Astrocyte (in vitro differentiated cells and primary cell): ENCODE data around the gene TOMM22. TPM values are rescaled to one million over a fixed set of nuclear protein-coding genes. Genes with fewer than 3 reads are reported as not detected.

ENCODE experiments used
- DNase-seq: peaks from one replicate; pipeline ENCODE4 v3.0.0-alpha.2; 2010; ENCODE audit warnings: low read depth
- FAIRE-seq: peaks from 2 replicates; lab custom pipeline; 2011; peaks lifted over from hg19 to GRCh38; lab: Jason Lieb, UNC
- H2AFZ ChIP-seq: 2 replicates; pipeline ENCODE4 v1.6.0; 2012; ENCODE audit warnings: low read depth, low read length, inconsistent platforms
- H3K27ac ChIP-seq: 2 replicates; pipeline ENCODE4 v1.5.1; 2011; ENCODE audit warnings: low read depth, low read length, inconsistent platforms
- H3K27me3 ChIP-seq: 2 replicates; pipeline ENCODE4 v1.6.0; 2011; ENCODE audit warnings: low read length, inconsistent platforms; ENCODE audit not compliant: insufficient read depth
- H3K36me3 ChIP-seq: 2 replicates; pipeline ENCODE4 v1.5.1; 2011; ENCODE audit warnings: low read length, inconsistent platforms; ENCODE audit not compliant: insufficient read depth
- H3K4me1 ChIP-seq: 2 replicates; pipeline ENCODE4 v1.5.1; 2011; ENCODE audit warnings: low read length, inconsistent platforms; ENCODE audit not compliant: insufficient read depth
- H3K4me2 ChIP-seq: 2 replicates; pipeline ENCODE4 v1.6.0; 2012; ENCODE audit warnings: low read length, inconsistent platforms
- H3K4me3 ChIP-seq: 2 replicates; pipeline ENCODE4 v1.5.1; 2011; ENCODE audit warnings: low read depth, mild to moderate bottlenecking, low read length, inconsistent platforms; ENCODE audit not compliant: insufficient read depth
- H3K79me2 ChIP-seq: 2 replicates; pipeline ENCODE4 v1.6.0; 2012; ENCODE audit warnings: mild to moderate bottlenecking, low read length, inconsistent platforms; ENCODE audit not compliant: insufficient read depth
- H3K9ac ChIP-seq: 2 replicates; pipeline ENCODE4 v1.6.0; 2012; ENCODE audit warnings: mild to moderate bottlenecking, low read length, inconsistent platforms
- H3K9me3 ChIP-seq: 2 replicates; pipeline ENCODE4 v1.5.1; 2012; ENCODE audit warnings: low read depth, mild to moderate bottlenecking, low read length, inconsistent platforms; ENCODE audit not compliant: insufficient read depth
- H4K20me1 ChIP-seq: 2 replicates; pipeline ENCODE4 v1.6.0; 2012; ENCODE audit warnings: low read length, inconsistent platforms; ENCODE audit not compliant: insufficient read depth
- H3K27ac Mint-ChIP-seq: one replicate; pipeline ENCODE4 v1.8.0; 2021; ENCODE audit warnings: mild to moderate bottlenecking, mixed read lengths; ENCODE audit not compliant: unreplicated experiment
- H3K27me3 Mint-ChIP-seq: one replicate; pipeline ENCODE4 v1.8.0; 2021; ENCODE audit warnings: low read depth, mixed read lengths; ENCODE audit not compliant: unreplicated experiment
- H3K36me3 Mint-ChIP-seq: one replicate; pipeline ENCODE4 v1.8.0; 2021; ENCODE audit warnings: low read depth, mixed read lengths; ENCODE audit not compliant: unreplicated experiment
- H3K4me1 Mint-ChIP-seq: one replicate; pipeline ENCODE4 v1.8.0; 2021; ENCODE audit warnings: low read depth, mixed read lengths; ENCODE audit not compliant: unreplicated experiment
- H3K4me3 Mint-ChIP-seq: one replicate; pipeline ENCODE4 v1.8.0; 2021; ENCODE audit warnings: mild to moderate bottlenecking, moderate library complexity, mixed read lengths; ENCODE audit not compliant: unreplicated experiment
- H3K9me3 Mint-ChIP-seq: one replicate; pipeline ENCODE4 v1.8.0; 2021; ENCODE audit warnings: mild to moderate bottlenecking, mixed read lengths; ENCODE audit not compliant: unreplicated experiment
- EZH2 ChIP-seq: IDR thresholded peaks from 2 replicates; pipeline ENCODE4 v1.6.1; 2012; ENCODE audit warnings: mild to moderate bottlenecking, low read length, inconsistent platforms; ENCODE audit not compliant: insufficient read depth
- total RNA-seq: library from RNA; stranded (reverse); gene quantifications from 2 replicates; pipeline ENCODE4 v1.2.1, GENCODE V29; 2021
- TF ChIP-seq, protein P1 (sequence below): IDR thresholded peaks from 2 replicates; pipeline ENCODE4 v1.5.1; 2011; ENCODE audit warnings: low read depth, mild to moderate bottlenecking, inconsistent platforms, low read length, moderate library complexity; ENCODE audit not compliant: insufficient read depth

TOMM22 gene
- total RNA-seq, 1 donor from 2014 or later = 77.8 TPM

DNA sequence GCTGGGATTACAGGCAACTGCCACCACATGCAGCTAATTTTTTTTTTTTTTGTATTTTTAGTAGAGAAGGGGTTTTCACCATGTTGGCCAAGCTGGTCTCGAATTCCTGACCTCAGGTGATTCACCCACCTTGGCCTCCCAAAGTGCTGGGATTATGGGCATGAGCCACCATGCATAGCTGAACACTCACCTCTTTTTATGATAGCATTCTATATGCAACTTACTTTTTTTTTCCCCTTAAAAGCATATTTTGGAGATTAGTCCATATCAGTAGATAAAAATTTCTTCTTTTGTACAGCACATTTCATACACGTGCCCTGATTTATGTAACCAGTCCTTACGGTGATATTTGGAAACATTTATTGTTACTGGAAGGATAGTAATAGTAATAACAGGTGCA lies 38.6 kb downstream of the TOMM22 start:
- peaks cover 60% of the 10 kb centered on the region for H4K20me1 ChIP-seq
- TF ChIP-seq EZH2 = no peak
- TF ChIP-seq, protein P1, sequence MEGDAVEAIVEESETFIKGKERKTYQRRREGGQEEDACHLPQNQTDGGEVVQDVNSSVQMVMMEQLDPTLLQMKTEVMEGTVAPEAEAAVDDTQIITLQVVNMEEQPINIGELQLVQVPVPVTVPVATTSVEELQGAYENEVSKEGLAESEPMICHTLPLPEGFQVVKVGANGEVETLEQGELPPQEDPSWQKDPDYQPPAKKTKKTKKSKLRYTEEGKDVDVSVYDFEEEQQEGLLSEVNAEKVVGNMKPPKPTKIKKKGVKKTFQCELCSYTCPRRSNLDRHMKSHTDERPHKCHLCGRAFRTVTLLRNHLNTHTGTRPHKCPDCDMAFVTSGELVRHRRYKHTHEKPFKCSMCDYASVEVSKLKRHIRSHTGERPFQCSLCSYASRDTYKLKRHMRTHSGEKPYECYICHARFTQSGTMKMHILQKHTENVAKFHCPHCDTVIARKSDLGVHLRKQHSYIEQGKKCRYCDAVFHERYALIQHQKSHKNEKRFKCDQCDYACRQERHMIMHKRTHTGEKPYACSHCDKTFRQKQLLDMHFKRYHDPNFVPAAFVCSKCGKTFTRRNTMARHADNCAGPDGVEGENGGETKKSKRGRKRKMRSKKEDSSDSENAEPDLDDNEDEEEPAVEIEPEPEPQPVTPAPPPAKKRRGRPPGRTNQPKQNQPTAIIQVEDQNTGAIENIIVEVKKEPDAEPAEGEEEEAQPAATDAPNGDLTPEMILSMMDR = no peak
- H3K79me2 ChIP-seq = peaks cover 21% of the 10 kb centered on the region
- H3K9ac ChIP-seq = no peak overlapping the region
- H3K27me3 ChIP-seq = no peaks in the 10 kb centered on the region
- H3K27ac ChIP-seq = no peak overlapping the region
- no peaks in the 10 kb centered on the region for H3K9me3 Mint-ChIP-seq
- DNase-seq (no peak), FAIRE-seq (no peak)
- no peak overlapping the region for H3K4me3 Mint-ChIP-seq
- H3K4me1 ChIP-seq = peaks cover 17% of the 10 kb centered on the region
- H3K4me2 ChIP-seq = no peak overlapping the region
- no peak overlapping the region for H3K4me3 ChIP-seq
- no peak overlapping the region for H3K27ac Mint-ChIP-seq
- H3K27me3 Mint-ChIP-seq = no peaks in the 10 kb centered on the region
- H3K36me3 Mint-ChIP-seq = peaks cover 37% of the 10 kb centered on the region
- peaks cover 36% of the 10 kb centered on the region for H3K36me3 ChIP-seq
- peaks cover 12% of the 10 kb centered on the region for H3K4me1 Mint-ChIP-seq
- H3K9me3 ChIP-seq = no peaks in the 10 kb centered on the region
- no peak overlapping the region for H2AFZ ChIP-seq

DNA sequence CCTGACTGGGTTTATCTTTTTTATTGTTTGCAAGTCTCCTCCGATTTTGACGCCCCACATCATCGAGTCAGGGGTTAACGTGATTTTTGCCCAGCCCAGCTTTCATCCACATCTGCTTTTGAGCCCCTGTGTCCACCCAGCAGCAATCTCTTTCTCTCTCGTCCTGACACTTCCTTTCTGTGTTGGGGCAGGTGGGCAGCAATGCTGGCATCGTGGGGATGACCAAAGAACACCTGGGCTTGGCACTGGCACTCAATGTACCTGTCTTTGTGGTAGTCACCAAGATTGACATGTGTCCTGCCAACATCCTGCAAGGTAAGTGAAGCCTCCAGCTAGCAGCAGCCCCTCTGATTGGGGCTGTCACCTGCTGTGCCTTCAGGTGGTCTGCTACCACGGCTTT lies 39.8 kb downstream of the TOMM22 start:
- Mint-ChIP-seq H3K4me3 (no peak overlapping the region), H3K4me1 (peaks cover 11% of the 10 kb centered on the region), H3K36me3 (peaks cover 41% of the 10 kb centered on the region), H3K9me3 (no peaks in the 10 kb centered on the region), H3K27me3 (no peaks in the 10 kb centered on the region), H3K27ac (no peak overlapping the region)
- Histone ChIP-seq H3K4me2 (no peak overlapping the region), H3K79me2 (peaks cover 11% of the 10 kb centered on the region), H3K4me3 (no peak overlapping the region), H3K36me3 (peaks cover 44% of the 10 kb centered on the region), H3K27ac (no peak overlapping the region), H4K20me1 (peaks cover 53% of the 10 kb centered on the region), H2AFZ (no peak overlapping the region), H3K9me3 (no peaks in the 10 kb centered on the region), H3K9ac (no peak overlapping the region), H3K27me3 (no peaks in the 10 kb centered on the region), H3K4me1 (peaks cover 17% of the 10 kb centered on the region)
- TF ChIP-seq EZH2 = no peak
- TF ChIP-seq, protein P1 = no peak
- FAIRE-seq = no peak
- DNase-seq = no peak

DNA sequence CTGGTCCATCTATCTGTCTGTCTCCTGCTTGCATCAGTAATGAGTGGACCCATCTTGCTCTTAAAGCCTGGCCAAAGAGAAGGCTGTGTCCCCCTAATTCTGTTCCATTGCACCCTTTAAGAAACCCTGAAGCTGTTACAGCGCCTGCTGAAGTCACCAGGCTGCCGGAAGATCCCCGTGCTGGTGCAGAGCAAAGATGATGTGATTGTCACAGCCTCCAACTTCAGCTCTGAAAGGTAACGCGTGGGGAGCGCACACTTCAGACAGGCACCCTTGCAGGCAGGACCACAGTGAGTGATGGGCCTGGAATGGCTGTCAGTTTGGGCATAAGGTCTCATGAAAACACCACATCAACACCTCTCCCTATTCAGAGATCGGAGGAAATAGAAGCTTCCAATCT lies 42.4 kb downstream of the TOMM22 start:
- no peaks in the 10 kb centered on the region for H3K27me3 ChIP-seq
- Mint-ChIP-seq H3K27ac (no peak overlapping the region), H3K27me3 (no peaks in the 10 kb centered on the region), H3K36me3 (peaks cover 38% of the 10 kb centered on the region), H3K4me3 (no peak overlapping the region), H3K9me3 (no peaks in the 10 kb centered on the region), H3K4me1 (no peaks in the 10 kb centered on the region)
- peaks cover 5% of the 10 kb centered on the region for H3K4me1 ChIP-seq
- no peak overlapping the region for H3K4me3 ChIP-seq
- TF ChIP-seq, protein P1 = no peak
- TF ChIP-seq EZH2 = no peak
- H3K9ac ChIP-seq = no peak overlapping the region
- FAIRE-seq (no peak), DNase-seq (no peak)
- H3K36me3 ChIP-seq = peaks cover 55% of the 10 kb centered on the region
- no peak overlapping the region for H3K4me2 ChIP-seq
- peaks cover 7% of the 10 kb centered on the region for H3K79me2 ChIP-seq
- H3K27ac ChIP-seq = no peak overlapping the region
- no peaks in the 10 kb centered on the region for H3K9me3 ChIP-seq
- peaks cover 41% of the 10 kb centered on the region for H4K20me1 ChIP-seq
- H2AFZ ChIP-seq = no peak overlapping the region
